ENCODE results near the gene ITGBL1.

ITGBL1 gene

DNA sequence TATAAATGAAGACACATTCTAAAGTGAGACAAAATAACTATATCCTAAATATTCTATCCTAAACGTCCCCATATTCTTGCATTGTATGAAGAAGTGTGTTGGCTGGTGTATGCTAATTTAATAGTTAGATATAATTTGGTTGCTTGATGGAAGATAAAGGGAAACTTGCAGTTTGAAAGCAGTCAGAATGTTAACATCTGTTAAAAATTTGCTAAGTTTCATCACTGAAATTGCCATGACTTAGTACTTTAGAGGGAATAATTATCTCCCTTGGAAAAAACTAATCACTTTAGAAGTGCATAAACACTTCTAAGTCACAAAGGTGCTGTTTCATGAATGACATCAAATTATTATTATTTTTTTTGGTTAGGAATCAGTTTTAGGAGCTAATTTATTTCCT is 61.6 kb downstream of the ITGBL1 start:
- TF ChIP-seq CTCF (IDR thresholded peaks at IDR 0.05): no peak
- Histone ChIP-seq H3K36me3 (no peaks in the 10 kb centered on the region), H3K4me1 (ENCODE audit: control insufficient read depth in 1 of 2, insufficient read depth in 1 of 2, low read depth in 1 of 2, low read length in 1 of 2) (no peaks in the 10 kb centered on the region), H3K9me3 (no peaks in the 10 kb centered on the region), H3K27ac (no peak overlapping the region), H3K27me3 (no peaks in the 10 kb centered on the region), H3K4me3 (ENCODE audit: low read depth in 1 of 2, low read length in 1 of 2) (no peak overlapping the region)

DNA sequence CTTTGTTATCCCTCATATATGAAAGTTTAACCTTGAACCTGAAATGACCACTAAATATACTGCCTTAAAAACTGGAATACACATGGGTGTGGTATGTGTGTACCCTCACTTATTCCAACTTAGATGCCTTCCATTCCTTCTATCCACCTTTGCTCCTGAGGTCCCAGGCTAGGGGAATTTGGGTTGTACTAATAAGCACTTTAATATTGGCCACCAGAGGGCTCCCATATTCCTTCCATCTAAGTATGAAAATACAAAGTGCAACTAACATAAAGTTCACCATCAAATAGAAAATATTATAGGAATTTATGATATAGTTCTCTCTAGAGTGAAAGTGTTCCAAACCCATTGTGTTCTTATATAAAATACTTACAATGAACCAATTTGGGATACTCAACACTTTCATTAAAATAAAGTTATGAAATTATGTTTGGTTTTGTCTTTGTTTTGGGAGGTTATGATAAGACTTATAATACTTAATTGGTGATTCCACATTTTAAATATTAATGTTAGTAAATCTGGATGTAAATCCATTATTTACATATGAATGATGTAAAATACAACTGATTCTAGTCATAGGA is 62.3 kb downstream of the ITGBL1 start:
- TF ChIP-seq CTCF (IDR thresholded peaks at IDR 0.05): no peak
- no peaks in the 10 kb centered on the region for H3K4me1 ChIP-seq (ENCODE audit: control insufficient read depth in 1 of 2, insufficient read depth in 1 of 2, low read depth in 1 of 2, low read length in 1 of 2)
- H3K9me3 ChIP-seq: no peaks in the 10 kb centered on the region
- H3K4me3 ChIP-seq (ENCODE audit: low read depth in 1 of 2, low read length in 1 of 2): no peak overlapping the region
- H3K27ac ChIP-seq: no peak overlapping the region
- no peaks in the 10 kb centered on the region for H3K27me3 ChIP-seq
- H3K36me3 ChIP-seq: no peaks in the 10 kb centered on the region

- no peaks in the 10 kb centered on the region for H3K36me3 ChIP-seq
- H3K4me1 ChIP-seq (ENCODE audit: control insufficient read depth in 1 of 2, insufficient read depth in 1 of 2, low read depth in 1 of 2, low read length in 1 of 2): no peaks in the 10 kb centered on the region
- TF ChIP-seq CTCF (IDR thresholded peaks at IDR 0.05): no peak
- H3K4me3 ChIP-seq (ENCODE audit: low read depth in 1 of 2, low read length in 1 of 2): no peak overlapping the region
- no peak overlapping the region for H3K27ac ChIP-seq
- H3K9me3 ChIP-seq: no peaks in the 10 kb centered on the region
- no peaks in the 10 kb centered on the region for H3K27me3 ChIP-seq
Measured at GRCh38 chr13:101515504-101515903, 63.0 kb downstream of the ITGBL1 start.

GRCh38 chr13:101516262-101516661 is 63.8 kb downstream of the ITGBL1 start:
- TF ChIP-seq CTCF (IDR thresholded peaks at IDR 0.05): no peak
- Histone ChIP-seq H3K4me1 (ENCODE audit: control insufficient read depth in 1 of 2, insufficient read depth in 1 of 2, low read depth in 1 of 2, low read length in 1 of 2) (no peaks in the 10 kb centered on the region), H3K4me3 (ENCODE audit: low read depth in 1 of 2, low read length in 1 of 2) (no peak overlapping the region), H3K27me3 (no peaks in the 10 kb centered on the region), H3K36me3 (no peaks in the 10 kb centered on the region), H3K27ac (no peak overlapping the region), H3K9me3 (no peaks in the 10 kb centered on the region)

GRCh38 chr13:101520672-101521071 is 68.2 kb downstream of the ITGBL1 start:
- no peak overlapping the region for H3K4me3 ChIP-seq (ENCODE audit: low read depth in 1 of 2, low read length in 1 of 2)
- H3K36me3 ChIP-seq: no peaks in the 10 kb centered on the region
- no peaks in the 10 kb centered on the region for H3K27me3 ChIP-seq
- no peaks in the 10 kb centered on the region for H3K4me1 ChIP-seq (ENCODE audit: control insufficient read depth in 1 of 2, insufficient read depth in 1 of 2, low read depth in 1 of 2, low read length in 1 of 2)
- TF ChIP-seq CTCF (IDR thresholded peaks at IDR 0.05): no peak
- no peak overlapping the region for H3K27ac ChIP-seq
- no peaks in the 10 kb centered on the region for H3K9me3 ChIP-seq

- H3K4me1 ChIP-seq (ENCODE audit: control insufficient read depth in 1 of 2, insufficient read depth in 1 of 2, low read depth in 1 of 2, low read length in 1 of 2): no peaks in the 10 kb centered on the region
- H3K4me3 ChIP-seq (ENCODE audit: low read depth in 1 of 2, low read length in 1 of 2): no peak overlapping the region
- H3K9me3 ChIP-seq: no peaks in the 10 kb centered on the region
- no peak overlapping the region for H3K27ac ChIP-seq
- H3K36me3 ChIP-seq: no peaks in the 10 kb centered on the region
- no peaks in the 10 kb centered on the region for H3K27me3 ChIP-seq
- no peak for TF ChIP-seq CTCF (IDR thresholded peaks at IDR 0.05)
Measured at GRCh38 chr13:101521371-101521770, 68.9 kb downstream of the ITGBL1 start.

All from neutrophil (primary cell).